GM12873 (cell line): ENCODE results near the gene DIPK1B.

ENCODE experiments used
- TF ChIP-seq, protein P1 (sequence below): IDR thresholded peaks from 2 replicates; pipeline ENCODE4 v1.5.1; 2012; ENCODE audit warnings: low read depth, mild to moderate bottlenecking, moderate library complexity, low read length, control low read depth; ENCODE audit not compliant: insufficient read depth; ENCODE audit errors: missing control alignments

The DIPK1B gene

DNA sequence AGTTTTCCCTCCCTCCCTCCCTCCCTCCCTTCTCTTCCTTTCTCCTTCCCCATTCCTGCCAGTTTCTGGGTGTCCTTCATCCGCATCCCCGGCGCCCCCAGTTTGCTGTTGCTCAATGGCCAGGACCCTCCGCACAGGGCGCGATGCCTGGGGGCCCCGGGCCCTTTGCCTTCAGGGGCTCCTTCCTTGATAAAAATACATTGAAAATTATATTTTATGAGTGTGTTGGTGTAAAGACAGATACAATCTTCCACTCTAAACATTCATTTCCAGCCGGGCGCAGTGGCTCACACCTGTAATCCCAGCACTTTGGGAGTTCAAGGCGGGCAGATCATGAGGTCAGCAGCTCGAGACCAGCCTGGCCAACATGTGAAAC lies 17.5 kb upstream of the DIPK1B start:
- TF ChIP-seq, protein P1, sequence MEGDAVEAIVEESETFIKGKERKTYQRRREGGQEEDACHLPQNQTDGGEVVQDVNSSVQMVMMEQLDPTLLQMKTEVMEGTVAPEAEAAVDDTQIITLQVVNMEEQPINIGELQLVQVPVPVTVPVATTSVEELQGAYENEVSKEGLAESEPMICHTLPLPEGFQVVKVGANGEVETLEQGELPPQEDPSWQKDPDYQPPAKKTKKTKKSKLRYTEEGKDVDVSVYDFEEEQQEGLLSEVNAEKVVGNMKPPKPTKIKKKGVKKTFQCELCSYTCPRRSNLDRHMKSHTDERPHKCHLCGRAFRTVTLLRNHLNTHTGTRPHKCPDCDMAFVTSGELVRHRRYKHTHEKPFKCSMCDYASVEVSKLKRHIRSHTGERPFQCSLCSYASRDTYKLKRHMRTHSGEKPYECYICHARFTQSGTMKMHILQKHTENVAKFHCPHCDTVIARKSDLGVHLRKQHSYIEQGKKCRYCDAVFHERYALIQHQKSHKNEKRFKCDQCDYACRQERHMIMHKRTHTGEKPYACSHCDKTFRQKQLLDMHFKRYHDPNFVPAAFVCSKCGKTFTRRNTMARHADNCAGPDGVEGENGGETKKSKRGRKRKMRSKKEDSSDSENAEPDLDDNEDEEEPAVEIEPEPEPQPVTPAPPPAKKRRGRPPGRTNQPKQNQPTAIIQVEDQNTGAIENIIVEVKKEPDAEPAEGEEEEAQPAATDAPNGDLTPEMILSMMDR, result no peak

DNA sequence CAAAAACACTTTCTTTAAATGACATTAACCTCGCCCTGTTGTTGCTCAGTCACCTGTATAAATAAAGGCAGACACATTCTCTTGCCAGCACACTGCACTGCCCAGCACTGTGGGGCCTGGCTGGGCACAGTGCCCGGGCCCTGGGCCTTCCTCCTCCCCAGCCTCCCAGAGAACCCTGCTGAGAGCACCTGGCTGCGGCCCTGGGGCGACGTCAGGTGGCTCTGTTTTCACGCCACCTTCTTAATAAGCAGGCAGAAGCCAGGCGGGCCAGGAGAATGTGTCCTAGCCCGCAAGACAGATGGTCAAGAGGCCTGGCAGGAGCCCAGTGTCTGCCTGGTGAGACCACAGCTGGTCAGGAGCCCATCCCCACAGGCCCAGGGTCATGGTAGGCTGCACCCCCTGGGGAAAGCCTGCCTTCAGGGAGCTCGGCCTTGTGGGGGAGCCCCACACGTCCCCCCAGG lies 16.9 kb upstream of the DIPK1B start:
- TF ChIP-seq, protein P1, result no peak

DNA sequence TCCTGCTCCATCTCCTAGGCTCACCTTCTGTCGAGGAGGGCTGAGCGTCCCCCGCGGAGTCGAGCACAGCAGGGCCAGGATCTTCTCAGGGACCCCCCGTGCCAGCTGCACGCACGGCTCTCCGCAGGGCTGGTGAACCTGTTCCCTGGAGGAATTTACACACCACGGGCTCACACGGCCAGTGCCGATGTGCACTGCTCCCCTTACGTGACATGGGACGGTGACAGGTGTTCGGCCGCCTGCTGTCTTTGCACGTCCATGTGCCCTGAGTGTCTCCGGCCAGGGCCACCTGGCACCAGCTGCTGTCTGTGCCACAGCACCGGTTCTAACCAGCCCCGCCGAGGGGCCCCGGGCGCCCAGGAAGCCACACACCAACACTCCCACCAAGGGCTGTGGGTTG lies 16.4 kb upstream of the DIPK1B start:
- TF ChIP-seq, protein P1, result no peak

DNA sequence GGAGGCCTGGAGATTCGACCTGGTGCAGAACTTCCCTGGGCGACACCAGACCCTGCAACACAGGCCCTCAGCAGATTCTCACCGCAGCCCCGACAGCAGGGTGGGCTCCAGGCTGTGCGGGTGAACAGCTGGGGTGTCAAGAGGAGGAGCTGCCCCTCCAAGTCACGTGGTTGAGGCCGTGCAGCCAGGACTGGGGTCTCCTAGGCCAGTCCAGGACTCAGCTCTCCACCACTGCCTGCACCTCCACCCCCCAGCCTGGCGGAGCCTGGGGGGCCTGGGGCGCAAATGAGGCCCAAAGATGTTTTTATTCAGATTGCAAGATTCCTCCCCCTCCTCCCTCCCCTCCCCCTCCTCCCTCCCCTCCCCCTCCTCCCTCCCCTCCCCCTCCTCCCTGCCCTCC lies 15.9 kb upstream of the DIPK1B start:
- TF ChIP-seq, protein P1, result no peak

DNA sequence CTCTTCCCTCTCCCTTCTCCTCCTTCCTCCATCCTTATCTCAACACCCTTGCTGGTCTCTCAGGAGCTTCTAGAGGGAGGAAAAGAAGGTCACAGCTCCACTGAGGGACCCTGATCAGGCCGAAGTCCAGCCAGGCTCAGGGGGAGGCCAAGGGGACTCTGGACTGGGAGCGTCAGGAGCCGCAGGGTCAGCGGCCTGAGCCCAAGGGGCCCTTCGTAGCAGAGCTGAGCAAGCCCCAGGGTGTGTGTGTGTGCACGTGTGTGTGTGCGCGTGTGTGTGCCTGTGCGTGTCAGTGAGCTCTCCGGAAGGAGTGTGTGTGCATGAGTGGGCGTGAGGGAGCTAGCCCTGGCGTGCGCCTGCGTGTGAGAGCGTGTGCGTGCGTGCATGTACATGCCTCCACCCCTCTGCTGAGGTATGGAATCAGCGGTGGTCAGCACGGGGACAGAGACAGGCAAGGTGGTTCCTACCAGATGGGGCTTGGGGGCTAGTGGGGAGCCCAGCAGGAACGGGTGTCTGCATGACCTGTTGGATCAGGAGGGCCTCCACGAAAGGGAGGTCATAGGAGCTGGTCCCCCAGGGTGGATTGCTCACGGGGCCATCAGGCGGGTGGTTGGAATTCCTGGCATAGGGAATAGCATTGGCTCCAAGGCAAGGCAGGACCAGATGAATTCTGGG lies 15.1 kb upstream of the DIPK1B start:
- TF ChIP-seq, protein P1, result no peak

DNA sequence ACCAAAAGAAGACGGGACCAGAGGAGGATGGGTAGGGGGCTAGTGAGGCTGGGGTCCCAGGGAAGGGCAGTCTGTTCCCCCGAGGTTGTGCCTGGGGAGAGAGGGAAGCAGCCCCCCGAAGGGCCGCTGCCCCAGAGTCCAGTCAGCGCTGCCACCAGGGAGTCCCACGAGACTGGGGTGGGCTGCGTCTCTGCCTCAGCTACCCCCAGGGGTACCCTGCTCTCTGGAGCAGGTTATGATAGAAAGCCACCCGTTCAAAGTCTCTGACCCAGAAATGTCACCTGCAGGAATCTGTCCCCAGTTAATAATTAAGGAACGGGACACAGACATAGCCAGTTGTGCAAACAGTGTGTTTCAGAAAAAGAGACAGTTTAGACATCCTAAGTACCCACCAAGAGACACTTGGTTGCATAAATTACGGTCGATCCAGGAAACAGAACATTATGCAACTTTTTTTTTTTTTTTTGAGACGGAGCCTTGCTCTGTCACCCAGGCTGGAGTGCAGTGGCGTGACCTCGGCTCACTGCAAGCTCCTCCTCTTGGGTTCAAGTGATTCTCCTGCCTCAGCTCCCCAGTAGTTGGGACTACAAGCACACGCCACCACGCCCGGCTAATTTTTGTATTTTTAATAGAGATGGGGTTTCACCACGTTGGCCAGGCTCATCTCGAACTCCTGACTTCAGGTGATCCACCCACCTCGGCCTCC lies 14.4 kb upstream of the DIPK1B start:
- TF ChIP-seq, protein P1, result no peak

DNA sequence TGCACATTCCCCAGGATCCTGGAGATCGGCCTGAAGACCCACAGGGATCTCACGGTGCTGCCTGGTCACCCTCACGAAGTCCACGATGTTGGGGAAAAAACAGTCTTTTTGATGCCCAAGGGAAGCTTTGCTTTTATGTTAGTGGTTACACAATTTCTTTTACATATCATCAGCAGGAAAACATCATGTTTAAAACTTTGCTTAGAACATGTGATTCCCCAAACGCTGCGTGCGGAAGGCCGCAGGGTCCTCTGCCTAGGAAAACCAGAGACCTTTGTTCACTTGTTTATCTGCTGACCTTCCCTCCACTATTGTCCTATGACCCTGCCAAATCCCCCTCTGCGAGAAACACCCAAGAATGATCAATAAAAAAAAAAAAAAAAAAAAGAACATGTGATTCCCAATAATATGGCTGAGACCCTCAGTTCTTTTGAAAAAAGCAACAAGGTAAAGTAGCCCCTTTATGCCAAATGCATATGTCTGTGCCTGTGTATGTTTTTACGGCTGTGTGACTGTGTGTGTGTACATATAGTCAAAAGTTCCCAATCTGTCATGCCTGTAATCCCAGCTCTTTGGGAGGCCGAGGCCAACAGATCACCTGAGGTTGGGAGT lies 13.6 kb upstream of the DIPK1B start:
- TF ChIP-seq, protein P1, result no peak
